ENCODE data around the gene BMS1. TPM values are rescaled to one million over a fixed set of nuclear protein-coding genes. Genes with fewer than 3 reads are reported as not detected.
"Not testable (repeated sequence)": the region's sequence is repeated elsewhere in the genome, so short reads cannot be mapped to it uniquely, and the experiment has no call there.

Gene BMS1
- total RNA-seq, 1 experiment from 2014 or later: 35.9 TPM

GRCh38 chr10:42809676-42810075 lies 27.1 kb downstream of the BMS1 start:
- BruUV-seq (replicated peaks): no TSS peak
- H3K27ac ChIP-seq (ENCODE audit: low read depth, low read length, poor library complexity, severe bottlenecking): no peak overlapping the region
- H3K27me3 ChIP-seq (replicated peaks; ENCODE audit: insufficient read depth, low read depth, low read length, poor library complexity): no peaks in the 10 kb centered on the region
- H3K9me3 ChIP-seq (ENCODE audit: low read depth, low read length, poor library complexity, severe bottlenecking): peaks cover 5% of the 10 kb centered on the region
- H3K4me3 ChIP-seq (ENCODE audit: low read depth, low read length, poor library complexity, severe bottlenecking): no peak overlapping the region
- peaks cover 28% of the 10 kb centered on the region for H3K36me3 ChIP-seq (ENCODE audit: insufficient read depth, low read length, poor library complexity, severe bottlenecking)
- TF ChIP-seq CTCF (conservative IDR thresholded peaks at IDR 0.05; ENCODE audit: low read depth, low read length) (no peak), EZH2 (IDR thresholded peaks at IDR 0.05; ENCODE audit: borderline replicate concordance, low read depth, low read length, poor library complexity, severe bottlenecking) (no peak)
- DNase-seq (ENCODE audit: low spot score): no peak
- CTCF ChIA-PET: no interaction called here
- no peaks in the 10 kb centered on the region for H3K4me1 ChIP-seq (ENCODE audit: insufficient read depth, low read length, poor library complexity, severe bottlenecking)
- POLR2A ChIA-PET (ENCODE audit: low non-redundant PET): no interaction called here
- intact Hi-C loops (cut with micrococcal nuclease; ENCODE audit: unreplicated experiment): no loop called here

GRCh38 chr10:42812028-42812427 lies 29.4 kb downstream of the BMS1 start:
- Histone ChIP-seq H3K27ac (ENCODE audit: low read depth, low read length, poor library complexity, severe bottlenecking) (no peak overlapping the region), H3K4me1 (ENCODE audit: insufficient read depth, low read length, poor library complexity, severe bottlenecking) (peaks cover 2% of the 10 kb centered on the region), H3K36me3 (ENCODE audit: insufficient read depth, low read length, poor library complexity, severe bottlenecking) (peaks cover 28% of the 10 kb centered on the region), H3K27me3 (replicated peaks; ENCODE audit: insufficient read depth, low read depth, low read length, poor library complexity) (no peaks in the 10 kb centered on the region), H3K9me3 (ENCODE audit: low read depth, low read length, poor library complexity, severe bottlenecking) (peaks cover 5% of the 10 kb centered on the region), H3K4me3 (ENCODE audit: low read depth, low read length, poor library complexity, severe bottlenecking) (no peak overlapping the region)
- intact Hi-C loops (cut with micrococcal nuclease; ENCODE audit: unreplicated experiment): no loop called here
- ChIA-PET CTCF (no interaction called here), POLR2A (ENCODE audit: low non-redundant PET) (no interaction called here)
- TF ChIP-seq CTCF (conservative IDR thresholded peaks at IDR 0.05; ENCODE audit: low read depth, low read length) (no peak), EZH2 (IDR thresholded peaks at IDR 0.05; ENCODE audit: borderline replicate concordance, low read depth, low read length, poor library complexity, severe bottlenecking) (no peak)
- BruUV-seq (replicated peaks): no TSS peak
- no peak for DNase-seq (ENCODE audit: low spot score)

GRCh38 chr10:42813989-42814687 lies 31.5 kb downstream of the BMS1 start:
- BruUV-seq (replicated peaks); intact Hi-C loops (cut with micrococcal nuclease; ENCODE audit: unreplicated experiment); H3K4me3 ChIP-seq (ENCODE audit: low read depth, low read length, poor library complexity, severe bottlenecking); H3K9me3 ChIP-seq (ENCODE audit: low read depth, low read length, poor library complexity, severe bottlenecking); CTCF ChIA-PET; POLR2A ChIA-PET (ENCODE audit: low non-redundant PET); H3K27me3 ChIP-seq (replicated peaks; ENCODE audit: insufficient read depth, low read depth, low read length, poor library complexity); H3K4me1 ChIP-seq (ENCODE audit: insufficient read depth, low read length, poor library complexity, severe bottlenecking); DNase-seq (ENCODE audit: low spot score); H3K27ac ChIP-seq (ENCODE audit: low read depth, low read length, poor library complexity, severe bottlenecking): not testable (repeated sequence)
- peaks cover 39% of the 10 kb centered on the region for H3K36me3 ChIP-seq (ENCODE audit: insufficient read depth, low read length, poor library complexity, severe bottlenecking)

GRCh38 chr10:42816334-42816733 lies 33.7 kb downstream of the BMS1 start:
- POLR2A ChIA-PET (ENCODE audit: low non-redundant PET); H3K27me3 ChIP-seq (replicated peaks; ENCODE audit: insufficient read depth, low read depth, low read length, poor library complexity); intact Hi-C loops (cut with micrococcal nuclease; ENCODE audit: unreplicated experiment); DNase-seq (ENCODE audit: low spot score); BruUV-seq (replicated peaks); H3K4me1 ChIP-seq (ENCODE audit: insufficient read depth, low read length, poor library complexity, severe bottlenecking); H3K4me3 ChIP-seq (ENCODE audit: low read depth, low read length, poor library complexity, severe bottlenecking); CTCF ChIA-PET; H3K9me3 ChIP-seq (ENCODE audit: low read depth, low read length, poor library complexity, severe bottlenecking): not testable (repeated sequence)
- H3K27ac ChIP-seq (ENCODE audit: low read depth, low read length, poor library complexity, severe bottlenecking): peak overlapping the region; percentile 9
- H3K36me3 ChIP-seq (ENCODE audit: insufficient read depth, low read length, poor library complexity, severe bottlenecking): peaks cover 29% of the 10 kb centered on the region
